ENCODE data around the gene LINC01488. TPM values are rescaled to one million over a fixed set of nuclear protein-coding genes. Genes with fewer than 3 reads are reported as not detected.

The LINC01488 gene
- total and polyA plus RNA-seq, 9 of the 15 experiments (the other 6 are each of a cell fraction or from before 2014, with no cell fraction given) = not detected

GRCh38 chr11:69470793-69471728, 10.4 kb upstream of the LINC01488 start (continued):
- no peak for TF ChIP-seq PML (IDR thresholded peaks at IDR 0.05; ENCODE audit: low read length)

GRCh38 chr11:69471729-69472540, 9.5 kb upstream of the LINC01488 start:
- no peak overlapping the region; a peak in 1 of 4 replicates for H3K9ac ChIP-seq (ENCODE audit: insufficient read depth in 1 of 2, low read depth in 2 of 2, low read length in 2 of 2)
- DNase-seq (ENCODE audit: extremely low read depth in 1 of 4, low spot score in 3 of 4) = peak in 2 of 4 experiments; percentile 36 to 50
- no TSS peak for BruUV-seq (replicated peaks)
- H4K20me1 ChIP-seq (replicated peaks; ENCODE audit: control insufficient read depth, insufficient read depth, low read length) = no peaks in the 10 kb centered on the region; the same call in 1 of the 2 replicates
- peaks cover 14 to 34% of the 10 kb centered on the region in 2 experiments for H3K4me1 ChIP-seq (replicated peaks in 1 of 2; ENCODE audit: control insufficient read depth in 2 of 2, insufficient read depth in 2 of 2, low read length in 2 of 2)
- intact Hi-C loops (cut with micrococcal nuclease) (no loop called here), in situ Hi-C loops (cut with MboI) (no loop called here)
- ChIA-PET POLR2A (no interaction called here), CTCF (ENCODE audit: low intra/inter-chr PET ratio) (no interaction called here)
- no peak overlapping the region for H3K27ac ChIP-seq (ENCODE audit: extremely low read depth, low read depth, low read length)
- no peaks in the 10 kb centered on the region for H3K9me1 ChIP-seq (ENCODE audit: control insufficient read depth, insufficient read depth, low read length)
- peak; percentile 65; the same call in 1 of the 2 replicates for TF ChIP-seq ZNF24 (IDR thresholded peaks at IDR 0.05)
- no peak for TF ChIP-seq ZNF263 (CRISPR knock-in tag; IDR thresholded peaks at IDR 0.05; ENCODE audit: borderline replicate concordance)
- TF ChIP-seq E2F6 (IDR thresholded peaks at IDR 0.05; ENCODE audit: borderline replicate concordance in 1 of 2, extremely low read depth in 1 of 2, insufficient read depth in 1 of 2, insufficient read length in 1 of 2, low read depth in 1 of 2, low read length in 1 of 2, poor library complexity in 1 of 2, severe bottlenecking in 1 of 2) = peak in 1 of 2 experiments; percentile 15
- no peaks in the 10 kb centered on the region for H3K9me3 ChIP-seq (replicated peaks; ENCODE audit: control insufficient read depth, insufficient read depth, low read depth, low read length)
- no peak overlapping the region for H3K4me3 ChIP-seq
- no peaks in the 10 kb centered on the region for H3K36me3 ChIP-seq (ENCODE audit: control insufficient read depth, insufficient read depth, low read length)
- ATAC-seq = peak; percentile 64
- WGBS (ENCODE audit: insufficient coverage, low coverage, missing lambda C conversion rate) = 24% methylated on average over 14 of the region's 17 CpGs
- H3K79me2 ChIP-seq (ENCODE audit: control insufficient read depth, insufficient read depth, low read length) = no peaks in the 10 kb centered on the region
- FAIRE-seq = no peak
- peaks cover 0 to 7% of the 10 kb centered on the region in 2 experiments; a peak in 3 of 5 replicates for H3K27me3 ChIP-seq (ENCODE audit: control insufficient read depth in 2 of 2, insufficient read depth in 2 of 2, low read length in 2 of 2)
- no peak overlapping the region for H3K4me2 ChIP-seq (ENCODE audit: insufficient read depth, low read length)
- H2AFZ ChIP-seq (ENCODE audit: low read depth, low read length) = no peak overlapping the region

Data from K562 (cell line).